ENCODE results near the gene TAS2R7. TPM values are rescaled to one million over a fixed set of nuclear protein-coding genes. Genes with fewer than 3 reads are reported as not detected.

Gene TAS2R7, protein sequence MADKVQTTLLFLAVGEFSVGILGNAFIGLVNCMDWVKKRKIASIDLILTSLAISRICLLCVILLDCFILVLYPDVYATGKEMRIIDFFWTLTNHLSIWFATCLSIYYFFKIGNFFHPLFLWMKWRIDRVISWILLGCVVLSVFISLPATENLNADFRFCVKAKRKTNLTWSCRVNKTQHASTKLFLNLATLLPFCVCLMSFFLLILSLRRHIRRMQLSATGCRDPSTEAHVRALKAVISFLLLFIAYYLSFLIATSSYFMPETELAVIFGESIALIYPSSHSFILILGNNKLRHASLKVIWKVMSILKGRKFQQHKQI
- total RNA-seq, result not detected

DNA sequence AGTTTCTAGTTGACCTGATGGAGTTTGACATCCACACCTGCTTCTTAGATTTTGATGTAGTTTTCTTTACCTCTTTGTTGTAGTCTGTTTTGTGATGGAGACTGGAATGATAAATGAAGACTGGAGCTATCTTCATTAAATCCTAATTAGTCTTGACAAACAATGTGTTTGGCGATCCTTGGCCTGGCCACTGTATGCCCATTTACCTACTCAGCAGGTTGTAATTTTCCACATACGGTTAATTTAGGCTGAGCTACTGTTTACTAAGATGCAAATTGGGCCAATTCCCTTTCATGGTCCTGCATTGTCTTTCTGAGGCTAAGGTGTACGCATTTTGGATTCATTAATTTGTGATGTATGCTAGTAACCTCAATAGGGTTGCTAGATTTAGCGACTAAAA is at the start of gene TAS2R7:
TSS of gene TAS2R7 (minus strand) at position 41 of the 400 bp plus-strand sequence. CDS start 57 bp downstream, outside the sequence.

DNA sequence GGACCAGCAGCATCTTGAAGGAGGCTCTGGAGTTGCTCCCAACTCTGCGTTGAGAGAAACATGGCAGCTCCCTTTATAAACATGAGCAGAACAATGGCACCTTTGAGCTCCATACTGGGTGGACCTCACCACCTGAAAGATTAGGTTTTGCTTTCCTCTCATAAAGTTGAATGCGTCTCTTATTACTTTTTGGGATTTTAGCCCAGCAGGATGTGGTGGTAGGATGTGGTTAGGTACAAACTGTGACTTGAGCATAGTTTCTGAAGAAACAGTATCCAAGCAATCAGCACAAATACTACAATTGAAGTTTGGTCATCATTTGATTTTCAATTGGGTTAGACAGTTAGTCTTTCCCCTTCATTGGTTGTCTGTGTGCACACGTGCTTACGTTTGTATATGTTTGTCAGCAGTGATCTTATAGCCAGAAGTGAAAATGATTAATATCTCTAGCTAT is 47.0 kb upstream of the TAS2R7 start, which contains the start of gene PRR4:
TSS of gene PRR4 (minus strand) at position 51 of the 454 bp plus-strand sequence. CDS start at position 13, 38 bp downstream.

GRCh38 chr12:10826258-10826657 is 23.8 kb upstream of the TAS2R7 start, which contains the start of gene TAS2R10:
Gene TAS2R10, minus strand, starts transcription at chr12:10826358. Its CDS starts 89 bp downstream, at chr12:10826269.

DNA sequence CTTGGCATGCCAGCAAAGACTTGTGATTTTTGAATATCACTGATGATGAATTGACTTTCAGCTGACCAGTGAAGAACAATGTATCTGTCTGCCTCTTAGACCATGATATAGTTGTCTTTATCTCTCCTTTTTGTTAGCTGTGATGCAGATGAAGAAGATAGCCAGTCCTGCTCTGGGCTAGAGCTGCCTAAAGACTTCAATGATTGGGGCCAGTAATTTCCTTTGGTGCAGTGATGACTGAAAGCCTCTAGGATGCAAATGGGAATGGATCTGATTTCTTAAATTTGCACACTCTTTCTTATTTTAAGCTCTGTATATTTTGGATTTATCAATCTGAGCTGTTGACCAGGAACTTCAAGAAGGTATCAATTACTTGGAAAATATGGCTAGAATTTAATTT is 7.6 kb upstream of the TAS2R7 start, which contains the start of gene TAS2R9:
TSS of gene TAS2R9 (minus strand) at position 101 of the 400 bp plus-strand sequence. CDS start at position 8, 93 bp downstream.

DNA sequence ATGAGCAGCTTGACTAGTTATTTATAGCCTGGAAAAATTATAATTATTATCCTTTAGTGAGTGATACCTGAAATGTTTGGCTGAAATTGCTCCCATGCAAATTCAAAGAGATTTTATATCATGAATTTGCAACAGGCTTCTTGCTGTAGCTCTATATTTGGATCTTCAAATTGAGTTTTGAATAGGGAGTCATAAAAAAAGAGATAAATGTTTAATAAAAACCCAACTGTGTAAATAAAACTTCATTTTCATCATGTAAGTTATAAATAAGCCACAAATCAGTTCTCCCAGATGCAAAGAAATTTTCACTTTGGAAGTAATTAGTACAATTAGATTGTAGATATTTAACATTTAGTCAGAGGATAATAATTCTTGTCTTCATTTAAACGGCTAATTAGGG is 4.8 kb upstream of the TAS2R7 start, which contains the start of gene TAS2R8:
TSS of gene TAS2R8 (minus strand) at position 101 of the 400 bp plus-strand sequence. CDS start 306 bp downstream, outside the sequence.

Small RNA genes lying within 50 kb of the gene (small RNA-seq; reads per million reads assigned to genes)
- 0 to 0.76 reads per million in 2 donors for gene PRR4

Other genes with a start within 250 kb of the TAS2R7 start
- 10 to 100 TPM; 13.4 to 24.6 TPM for gene MAGOHB, start 189.0 kb downstream of the TAS2R7 start, total RNA-seq
- gene STYK1, start 128.6 kb downstream of the TAS2R7 start, total RNA-seq, result under 1 TPM in 1 of 2 donors, not detected in 1; 0.33 TPM
- gene YBX3, start 79.3 kb downstream of the TAS2R7 start, total RNA-seq, result 100 to 1,000 TPM in 1 of 2 donors, 10 to 100 TPM in 1; 88.1 to 120 TPM
- under 1 TPM; under 0.01 to 0.34 TPM for gene TAS2R8, start 4.7 kb upstream of the TAS2R7 start, total RNA-seq
- gene TAS2R9, start 7.5 kb upstream of the TAS2R7 start, total RNA-seq, result under 1 TPM; 0.34 to 0.67 TPM
- 1 to 10 TPM in 1 of 2 donors, under 1 TPM in 1; 1.00 to 1.0 TPM for gene TAS2R10, start 23.7 kb upstream of the TAS2R7 start, total RNA-seq
- 1 to 10 TPM; 1.4 to 2.7 TPM for gene PRR4, start 46.8 kb upstream of the TAS2R7 start, total RNA-seq
- gene PRH1, start 81.6 kb upstream of the TAS2R7 start, total RNA-seq, result 10 to 100 TPM; 14.0 to 25.5 TPM
- 1 to 10 TPM; 1.7 to 3.0 TPM for gene TAS2R13, start 106.9 kb upstream of the TAS2R7 start, total RNA-seq
- gene PRH2, start 126.6 kb upstream of the TAS2R7 start, total RNA-seq, result not detected
- gene TAS2R14, start 136.6 kb upstream of the TAS2R7 start, total RNA-seq, result 1 to 10 TPM; 2.4 to 4.7 TPM
- 1 to 10 TPM; 2.4 to 6.3 TPM for gene TAS2R50, start 184.3 kb upstream of the TAS2R7 start, total RNA-seq
- 1 to 10 TPM; 2.1 to 4.3 TPM for gene TAS2R20, start 195.7 kb upstream of the TAS2R7 start, total RNA-seq
- 1 to 10 TPM; 2.4 to 5.0 TPM for gene TAS2R19, start 220.0 kb upstream of the TAS2R7 start, total RNA-seq
- gene TAS2R31, start 228.8 kb upstream of the TAS2R7 start, total RNA-seq, result 1 to 10 TPM; 3.3 to 4.1 TPM